NCI-H2196 (cell line): Measurements from ENCODE around the gene C1QB.
"Not testable (repeated sequence)": the region's sequence is repeated elsewhere in the genome, so short reads cannot be mapped to it uniquely, and the experiment has no call there.

Experiments
- DNase-seq: peaks from one replicate; lab custom pipeline; 2025; ENCODE audit not compliant: unreplicated experiment; lab: John Stamatoyannopoulos, UW

The C1QB gene

DNA sequence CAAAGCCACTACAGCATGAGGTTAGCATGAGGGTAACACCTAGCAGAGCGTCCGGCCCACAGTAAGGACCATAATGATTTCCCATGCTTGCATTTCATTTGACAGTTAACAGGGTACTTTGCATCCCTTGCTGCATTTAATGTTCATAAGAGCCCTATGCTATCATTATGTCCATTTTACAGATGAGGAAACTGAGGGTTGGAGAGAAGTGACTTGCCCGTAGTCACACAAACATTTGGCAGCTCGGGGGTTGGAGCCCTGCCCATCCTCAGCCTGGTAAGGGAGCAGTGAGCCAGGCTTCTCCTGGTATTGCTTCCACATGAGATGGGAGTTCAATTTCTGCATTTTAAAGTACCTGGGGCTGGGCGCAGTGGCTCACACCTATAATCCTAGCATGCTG, 41.1 kb downstream of the C1QB start:
- DNase-seq: no peak

DNA sequence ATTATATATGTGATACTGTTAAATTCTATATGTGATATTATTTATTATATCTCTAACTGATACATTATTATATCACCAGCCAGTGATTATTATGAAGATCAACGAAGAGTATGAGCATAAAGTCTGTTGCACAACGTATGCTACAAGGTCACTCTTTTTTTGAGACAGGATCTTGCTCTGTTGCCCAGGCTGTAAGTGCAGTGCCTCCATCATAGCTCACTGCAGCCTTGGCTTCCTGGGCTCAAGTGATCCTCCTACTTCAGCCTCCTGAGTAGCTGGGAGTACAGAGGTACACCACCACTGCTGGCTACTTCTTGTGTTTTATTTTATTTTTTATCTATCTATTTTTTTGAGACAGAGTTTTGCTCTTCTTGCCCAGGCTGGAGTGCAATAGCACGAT, 43.6 kb downstream of the C1QB start:
- DNase-seq: no peak

DNA sequence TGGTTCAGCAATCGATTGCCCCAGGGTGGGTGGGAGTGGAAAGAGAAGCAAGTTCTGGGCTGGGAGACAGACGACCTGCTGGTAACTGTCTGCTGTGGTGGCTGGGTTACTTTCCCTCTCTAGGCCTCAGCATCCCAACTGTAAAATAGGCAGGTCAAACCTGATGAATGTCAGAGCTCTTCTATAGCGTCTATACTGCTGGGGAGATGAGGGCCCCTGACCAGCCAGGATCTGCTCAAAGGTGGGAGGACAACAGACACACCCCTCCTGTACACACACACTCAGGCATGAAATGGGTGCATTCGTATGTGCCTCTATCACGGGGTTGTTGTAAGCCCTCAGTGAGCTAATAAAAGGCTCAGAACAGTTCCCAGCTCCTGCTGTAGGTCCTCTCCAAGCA, 44.9 kb downstream of the C1QB start:
- no peak for DNase-seq

DNA sequence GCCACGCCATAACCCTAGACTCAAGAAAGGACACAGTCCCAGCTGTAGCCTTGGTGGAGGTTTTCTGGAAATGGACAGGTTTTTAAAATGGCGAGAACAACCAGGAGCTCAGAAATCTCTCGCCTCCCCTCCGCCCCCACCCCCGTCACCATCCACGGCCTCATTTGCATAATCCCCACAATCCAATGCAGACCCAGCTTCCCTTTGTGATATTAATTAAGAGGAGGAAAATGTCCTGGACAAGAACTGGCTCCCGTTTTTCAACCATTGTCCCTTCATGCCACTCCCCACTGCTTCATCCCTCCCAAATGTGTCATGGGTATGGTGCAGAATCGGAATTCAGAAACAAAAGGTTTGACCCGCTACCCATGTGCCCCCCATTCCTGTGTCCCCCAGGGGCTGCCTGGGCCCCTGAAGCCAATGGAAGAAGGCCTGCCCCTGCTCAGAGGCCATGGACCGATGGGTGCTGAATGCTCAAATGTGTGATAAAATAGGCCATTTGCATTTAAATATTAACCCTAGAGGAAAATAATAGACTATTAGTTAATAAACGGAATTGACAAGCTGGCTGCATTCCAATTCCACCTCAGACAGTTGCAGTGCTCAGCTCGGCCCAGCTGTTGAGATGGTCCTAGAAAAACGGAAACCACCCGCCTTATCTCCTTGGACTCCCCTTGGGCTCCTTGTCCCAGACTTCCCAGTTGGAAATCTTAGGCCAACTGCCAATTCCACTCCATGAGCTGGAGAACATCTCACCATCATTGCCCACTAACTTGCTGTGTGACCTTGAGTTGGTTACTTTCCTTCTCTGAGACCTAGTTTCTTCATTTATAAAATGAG, 46.9 kb downstream of the C1QB start:
- no peak for DNase-seq

DNA sequence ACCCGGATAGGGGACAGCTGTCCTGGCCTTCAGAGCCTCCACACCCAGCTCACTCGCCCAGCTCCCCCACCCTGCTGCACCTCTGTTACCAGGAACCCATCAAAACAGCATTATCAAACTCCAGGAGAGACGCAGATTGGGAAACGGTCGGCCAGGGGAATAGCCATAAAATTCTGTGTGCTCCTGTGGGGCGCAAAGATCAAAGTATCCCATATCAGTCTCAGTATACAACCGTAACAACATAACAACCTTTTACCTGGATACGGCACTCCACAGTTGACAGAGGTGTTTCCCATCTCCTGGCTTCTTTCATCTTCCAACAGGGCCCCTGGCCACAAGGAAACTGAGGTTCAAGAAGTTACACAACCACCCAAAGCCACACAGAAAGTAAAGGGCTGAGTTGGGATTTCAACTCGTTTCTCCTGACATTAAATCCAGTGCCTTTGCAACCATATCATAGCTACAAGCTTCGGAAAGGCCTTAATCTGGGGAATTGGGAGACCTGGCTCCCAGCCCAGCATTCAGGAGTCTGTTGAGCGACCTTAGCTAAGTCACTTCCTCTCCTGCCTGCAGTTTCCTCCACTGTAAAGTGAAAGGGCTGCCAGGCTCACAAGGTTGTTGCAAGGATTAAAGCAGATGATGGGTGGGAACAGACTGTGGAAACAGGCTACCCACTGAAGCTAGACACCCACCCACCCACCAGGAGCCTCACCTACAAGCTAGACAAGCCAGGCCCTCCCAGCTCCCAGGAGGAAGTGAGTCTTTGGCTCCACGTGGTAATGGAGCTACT, 49.5 kb downstream of the C1QB start:
- DNase-seq: no peak

DNA sequence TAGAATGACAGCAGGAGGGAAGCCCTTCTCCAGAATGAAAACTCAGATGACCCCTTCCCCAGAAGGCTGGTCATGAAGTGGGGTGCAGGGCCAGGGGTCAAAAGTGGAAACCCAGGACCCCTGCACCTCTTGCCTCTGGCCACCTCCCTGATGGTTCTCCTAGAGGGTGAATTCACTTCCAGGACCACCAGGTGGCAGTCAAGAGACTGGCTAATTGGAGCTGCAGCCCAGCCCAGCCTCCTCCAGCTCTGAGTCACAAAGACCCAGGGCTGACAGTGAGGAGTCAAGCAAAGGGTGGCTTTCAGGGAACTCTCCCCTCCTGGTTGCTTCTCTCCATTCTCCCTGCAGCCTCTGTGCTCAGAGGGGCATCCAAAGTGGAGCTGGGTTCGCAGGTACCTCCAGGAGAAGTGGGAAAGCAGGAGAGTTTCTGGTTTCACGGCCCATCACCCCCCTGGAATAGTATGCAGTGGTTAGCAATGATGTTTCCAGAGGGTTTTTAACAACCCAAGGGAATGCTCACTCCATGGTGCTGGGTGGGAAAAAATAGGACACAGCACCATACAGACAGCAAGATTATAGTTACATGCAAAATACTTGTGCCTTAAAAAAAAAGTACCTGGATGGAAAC, 51.5 kb downstream of the C1QB start:
- DNase-seq: peak; percentile 79

DNA sequence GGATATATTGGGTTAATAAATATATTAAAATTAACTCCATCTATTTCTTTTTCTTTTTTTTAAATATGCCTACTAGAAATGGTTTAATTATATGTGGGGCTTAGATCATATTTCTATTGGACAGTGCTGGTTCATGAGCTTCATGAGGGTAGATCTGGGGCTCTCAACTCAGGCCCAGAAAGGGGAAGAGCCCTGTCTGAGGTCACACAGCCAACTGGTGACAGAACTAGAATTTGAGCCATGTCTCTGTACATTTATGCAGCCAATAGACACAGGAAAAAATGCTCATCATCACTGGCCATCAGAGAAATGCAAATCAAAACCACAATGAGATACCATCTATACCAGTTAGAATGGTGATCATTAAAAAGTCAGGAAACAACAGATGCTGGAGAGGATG, 52.5 kb downstream of the C1QB start:
- no peak for DNase-seq

DNA sequence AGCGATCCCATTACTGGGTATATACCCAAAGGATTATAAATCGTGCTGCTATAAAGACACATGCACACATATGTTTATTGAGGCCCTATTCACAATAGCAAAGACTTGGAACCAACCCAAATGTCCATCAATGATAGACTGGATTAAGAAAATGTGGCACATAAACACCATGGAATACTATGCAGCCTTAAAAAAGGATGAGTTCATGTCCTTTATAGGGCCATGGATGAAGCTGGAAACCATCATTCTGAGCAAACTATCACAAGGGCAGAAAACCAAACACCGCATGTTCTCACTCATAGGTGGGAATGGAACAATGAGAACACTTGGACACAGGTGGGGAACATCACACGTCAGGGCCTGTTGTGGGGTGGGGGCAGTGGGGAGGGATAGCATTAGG, 53.1 kb downstream of the C1QB start:
- not testable (repeated sequence) for DNase-seq

DNA sequence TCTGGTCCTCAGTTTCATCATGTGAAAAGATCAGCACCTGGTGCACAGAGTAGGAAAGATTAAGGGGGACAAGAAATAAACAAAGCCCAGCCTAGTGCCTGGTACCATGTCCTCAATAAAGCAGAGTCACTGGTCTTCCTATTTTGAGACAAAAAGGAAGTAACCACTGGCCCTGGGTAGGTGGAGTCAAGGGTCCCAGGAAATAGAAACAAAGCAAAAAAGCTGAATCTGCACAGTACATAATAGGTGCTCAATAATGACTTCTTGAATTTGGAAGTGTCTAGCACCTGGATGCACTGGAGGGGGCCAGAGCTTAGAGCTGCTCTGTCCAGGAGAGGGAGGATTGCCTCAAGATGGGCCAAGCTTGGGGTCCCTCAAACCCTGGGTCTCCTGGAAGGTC, 55.7 kb downstream of the C1QB start:
- no peak for DNase-seq

DNA sequence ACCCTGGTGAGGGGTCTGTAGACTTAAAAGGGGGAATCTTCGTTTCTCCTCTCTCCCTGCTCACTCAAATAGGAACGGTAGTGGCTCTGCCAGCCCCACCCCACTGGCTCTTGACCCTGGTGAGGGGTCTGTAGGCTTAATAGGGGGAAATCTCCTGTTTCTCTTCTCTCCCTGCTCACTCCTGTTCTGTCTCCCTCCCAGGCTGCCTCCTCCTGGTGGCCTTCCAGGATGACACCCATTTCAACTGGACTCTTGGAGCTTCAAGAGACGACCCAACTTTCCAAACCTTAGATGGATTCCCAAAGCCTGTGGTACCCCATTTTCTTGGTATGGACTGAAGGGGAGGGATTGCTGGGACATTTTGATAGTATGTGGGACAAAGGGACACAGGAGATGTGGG, 56.2 kb downstream of the C1QB start:
- DNase-seq: no peak

DNA sequence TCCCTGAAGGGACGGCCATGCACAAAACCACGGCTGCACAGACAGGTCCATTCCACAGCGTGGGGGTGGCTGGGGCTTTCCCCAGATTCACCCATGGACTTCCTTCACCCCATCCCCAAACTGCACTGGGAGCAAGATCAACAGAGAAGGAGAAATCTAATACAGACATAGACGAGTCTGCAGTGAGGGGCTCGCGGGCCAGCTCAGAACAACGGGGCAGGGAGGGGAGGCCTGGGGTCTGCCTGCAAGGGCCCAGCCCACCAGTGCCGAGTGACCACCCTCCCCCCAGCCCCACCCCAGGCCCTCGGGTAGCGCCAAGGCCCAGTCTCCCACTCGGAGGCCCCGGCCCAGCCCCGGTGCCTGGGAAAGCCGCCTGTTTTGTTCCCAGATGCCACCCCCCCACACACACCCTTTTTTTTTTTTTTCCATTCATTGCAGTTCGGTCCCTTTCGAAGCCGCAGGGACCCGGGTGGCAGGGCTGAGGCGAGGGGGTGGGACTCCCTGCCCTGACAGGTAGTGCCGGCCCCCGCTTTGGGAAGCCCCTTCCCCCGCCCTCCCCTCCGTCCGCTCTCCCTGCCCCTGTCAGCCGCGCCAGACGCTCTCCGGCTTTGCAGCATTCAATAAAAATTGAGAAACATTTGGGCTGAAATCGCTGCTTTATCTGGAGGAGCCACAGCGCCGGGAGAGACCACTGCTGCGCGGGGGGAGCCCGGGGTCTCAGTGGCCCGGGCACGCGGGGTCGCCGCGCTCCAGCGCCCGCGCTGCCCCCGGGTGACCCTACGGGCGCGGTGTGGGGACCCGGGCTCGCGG, 57.1 kb downstream of the C1QB start:
- peak; percentile 40 for DNase-seq

DNA sequence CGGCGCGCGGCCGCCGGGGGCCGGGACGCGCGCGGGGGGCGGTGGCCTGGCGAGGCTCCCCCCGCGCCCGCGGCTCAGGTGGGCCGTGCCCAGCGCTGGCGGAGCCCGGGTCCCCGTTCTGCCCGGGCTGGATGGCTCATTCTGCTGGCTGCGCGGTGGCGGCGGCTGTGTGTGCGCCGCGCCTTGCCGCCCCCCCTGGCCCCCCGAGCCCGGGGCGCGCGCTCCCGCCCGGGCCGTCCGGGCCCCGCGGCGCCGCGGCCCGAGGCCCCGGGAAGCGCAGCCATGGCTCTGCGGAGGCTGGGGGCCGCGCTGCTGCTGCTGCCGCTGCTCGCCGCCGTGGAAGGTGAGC, 57.6 kb downstream of the C1QB start, which contains the start of gene EPHB2:
Gene EPHB2 (plus strand): TSS at position 139 of the 349 bp plus-strand sequence. CDS start 144 bp downstream, at position 283.
- DNase-seq: peak; percentile 40

DNA sequence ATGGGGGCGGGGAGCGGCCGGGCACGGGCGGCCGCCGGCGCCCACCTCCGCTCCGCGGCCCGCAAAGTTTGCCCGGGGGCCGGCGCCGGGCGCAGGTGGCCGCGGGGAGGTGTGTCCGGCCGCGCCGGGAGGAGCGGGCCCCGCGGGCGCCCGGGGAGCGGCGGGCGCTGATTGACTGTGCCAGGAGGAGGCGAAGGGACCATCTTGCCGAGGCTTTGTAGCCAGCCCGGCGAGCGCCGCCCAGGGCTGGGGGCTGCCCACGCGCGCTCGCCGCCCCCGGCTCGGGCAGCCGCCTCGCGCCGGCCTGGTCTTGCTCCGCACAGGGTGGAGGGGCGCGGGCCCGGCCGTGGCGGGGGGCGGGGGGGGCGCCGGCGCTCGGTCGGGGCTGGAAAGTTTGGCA, 58.0 kb downstream of the C1QB start:
- DNase-seq: no peak
